ENCODE measurements around the gene PFDN5. TPM values are rescaled to one million over a fixed set of nuclear protein-coding genes. Genes with fewer than 3 reads are reported as not detected.

Gene PFDN5
- total RNA-seq, 1 experiment from 2014 or later = 309 TPM

Other genes starting within 250 kb of the PFDN5 start
- 29.1 and 32.5 TPM in 2 replicates for gene TNS2, start 245.5 kb upstream of the PFDN5 start, total RNA-seq (2014; rRNA removed; shearing (Covaris generic))
- 11.4 and 12.7 TPM in 2 replicates for gene SPRYD3, start 216.2 kb upstream of the PFDN5 start, total RNA-seq (2014; rRNA removed; shearing (Covaris generic))
- gene IGFBP6, start 197.9 kb upstream of the PFDN5 start, total RNA-seq (2014; rRNA removed; shearing (Covaris generic)) = 58.5 and 72.9 TPM in 2 replicates
- not detected in 2 replicates for gene SOAT2, start 192.1 kb upstream of the PFDN5 start, total RNA-seq (2014; rRNA removed; shearing (Covaris generic))
- 15.9 and 19.0 TPM in 2 replicates for gene ZNF740, start 114.8 kb upstream of the PFDN5 start, total RNA-seq (2014; rRNA removed; shearing (Covaris generic))
- gene CSAD, start 114.6 kb upstream of the PFDN5 start, total RNA-seq (2014; rRNA removed; shearing (Covaris generic)) = 3.1 and 3.7 TPM in 2 replicates
- not detected in 2 replicates for gene ITGB7, start 88.3 kb upstream of the PFDN5 start, total RNA-seq (2014; rRNA removed; shearing (Covaris generic))
- gene RARG, start 63.3 kb upstream of the PFDN5 start, total RNA-seq (2014; rRNA removed; shearing (Covaris generic)) = 10.8 and 17.4 TPM in 2 replicates
- 16.8 and 20.0 TPM in 2 replicates for gene ESPL1, start 27.2 kb upstream of the PFDN5 start, total RNA-seq (2014; rRNA removed; shearing (Covaris generic))
- gene MYG1, start 4.2 kb downstream of the PFDN5 start, total RNA-seq (2014; rRNA removed; shearing (Covaris generic)) = 108 and 119 TPM in 2 replicates
- gene AAAS, start 26.1 kb downstream of the PFDN5 start, total RNA-seq (2014; rRNA removed; shearing (Covaris generic)) = 117 and 134 TPM in 2 replicates
- gene SP7, start 40.8 kb downstream of the PFDN5 start, total RNA-seq (2014; rRNA removed; shearing (Covaris generic)) = 0.10 TPM in 1 of 2 replicates, not detected in the other
- gene SP1, start 84.6 kb downstream of the PFDN5 start, total RNA-seq (2014; rRNA removed; shearing (Covaris generic)) = 25.7 and 36.9 TPM in 2 replicates
- gene AMHR2, start 128.3 kb downstream of the PFDN5 start, total RNA-seq (2014; rRNA removed; shearing (Covaris generic)) = 0.27 TPM in 1 of 2 replicates, not detected in the other
- gene PRR13, start 146.2 kb downstream of the PFDN5 start, total RNA-seq (2014; rRNA removed; shearing (Covaris generic)) = 70.7 and 100 TPM in 2 replicates
- 166 and 243 TPM in 2 replicates for gene PCBP2, start 156.6 kb downstream of the PFDN5 start, total RNA-seq (2014; rRNA removed; shearing (Covaris generic))
- gene MAP3K12, start 203.9 kb downstream of the PFDN5 start, total RNA-seq (2014; rRNA removed; shearing (Covaris generic)) = 12.3 and 18.9 TPM in 2 replicates
- gene TARBP2, start 205.7 kb downstream of the PFDN5 start, total RNA-seq (2014; rRNA removed; shearing (Covaris generic)) = 88.1 and 98.4 TPM in 2 replicates
- not detected in 2 replicates for gene NPFF, start 211.9 kb downstream of the PFDN5 start, total RNA-seq (2014; rRNA removed; shearing (Covaris generic))

All from HT1080 (cell line).